OCI-LY7 (cell line): ENCODE results near the gene SDHD. TPM values are rescaled to one million over a fixed set of nuclear protein-coding genes. Genes with fewer than 3 reads are reported as not detected.

Source experiments
- BruUV-seq: library from RNA; stranded (reverse); fragments of 400-500 nt; replicated peaks from 2 replicates; lab custom pipeline; 2021; lab: Mats Ljungman, UMichigan
- CTCF ChIA-PET: fragments of 300-600 bp; sonication (Branson Sonifier 250); formaldehyde crosslinking; loops from one replicate; lab custom pipeline; 2022; ENCODE audit warnings: antibody characterized with exemption; ENCODE audit not compliant: unreplicated experiment; lab: Charles Lee
- POLR2A ChIA-PET: fragments of 300-600 bp; sonication (Branson Sonifier 250); formaldehyde crosslinking; loops from one replicate; lab custom pipeline; 2022; ENCODE audit warnings: antibody characterized with exemption; lab: Charles Lee
- DNase-seq: peaks from one replicate; pipeline ENCODE4 v3.0.0-alpha.2; 2015; ENCODE audit warnings: low spot score
- H2AFZ ChIP-seq: fragments of 200-600 bp; sonication (generic), shearing (Covaris generic); 2 replicates; pipeline ENCODE4 v1.6.1; 2014; ENCODE audit warnings: mild to moderate bottlenecking, antibody characterized with exemption, low read length, moderate library complexity
- H3K27ac ChIP-seq: fragments of 200-600 bp; sonication (generic); 2 replicates; pipeline ENCODE4 v1.5.1; 2014; ENCODE audit warnings: mixed run types, low read depth, mild to moderate bottlenecking, moderate library complexity, low read length, inconsistent platforms; ENCODE audit not compliant: poor library complexity, severe bottlenecking
- H3K36me3 ChIP-seq: fragments of 200-600 bp; sonication (generic); 2 replicates; pipeline ENCODE4 v1.6.1; 2014; ENCODE audit warnings: mild to moderate bottlenecking, antibody characterized with exemption, low read length, moderate library complexity, mixed read lengths; ENCODE audit not compliant: insufficient read depth
- H3K4me1 ChIP-seq: fragments of 200-600 bp; sonication (generic); 2 replicates; pipeline ENCODE4 v1.5.1; 2014; ENCODE audit warnings: mild to moderate bottlenecking, low read length; ENCODE audit not compliant: insufficient read depth, poor library complexity, severe bottlenecking
- H3K4me2 ChIP-seq: fragments of 200-600 bp; sonication (generic); 2 replicates; pipeline ENCODE4 v1.6.1; 2014; ENCODE audit warnings: mild to moderate bottlenecking, low read length
- H3K4me3 ChIP-seq: fragments of 200-600 bp; sonication (generic); 2 replicates; pipeline ENCODE4 v1.5.1; 2014; ENCODE audit warnings: mild to moderate bottlenecking, low read depth, low read length; ENCODE audit not compliant: poor library complexity, severe bottlenecking
- H3K79me2 ChIP-seq: fragments of 200-600 bp; sonication (generic); 2 replicates; pipeline ENCODE4 v1.6.1; 2016; ENCODE audit warnings: low read depth, mild to moderate bottlenecking, low read length, moderate library complexity, mixed read lengths; ENCODE audit not compliant: insufficient read depth
- H3K9me2 ChIP-seq: fragments of 200-600 bp; sonication (generic); 2 replicates; pipeline ENCODE4 v1.6.1; 2016; ENCODE audit warnings: mild to moderate bottlenecking, low read length, mixed read lengths; ENCODE audit not compliant: insufficient read depth
- H3K9me3 ChIP-seq: fragments of 200-600 bp; sonication (generic); 2 replicates; pipeline ENCODE4 v1.6.1; 2014; ENCODE audit warnings: mild to moderate bottlenecking, mixed run types, low read length, mixed read lengths
- H4K20me1 ChIP-seq: fragments of 200-600 bp; sonication (generic); 2 replicates; pipeline ENCODE4 v1.6.1; 2014; ENCODE audit warnings: mild to moderate bottlenecking, antibody characterized with exemption, low read length, moderate library complexity, mixed read lengths; ENCODE audit not compliant: insufficient read depth
- CTCF ChIP-seq: fragments of 200-600 bp; sonication (generic); conservative IDR thresholded peaks from 2 replicates; pipeline ENCODE4 v1.5.1; 2014; ENCODE audit warnings: mild to moderate bottlenecking, antibody characterized with exemption, low read length, moderate library complexity, mixed read lengths
- EZH2phosphoT487 ChIP-seq: fragments of 200-600 bp; sonication (generic); IDR thresholded peaks from 2 replicates; pipeline ENCODE4 v1.6.1; 2018; ENCODE audit warnings: low read depth, borderline replicate concordance, mild to moderate bottlenecking, mixed run types, antibody characterized with exemption, low read length, moderate library complexity, mixed read lengths
- intact Hi-C: fragments of 100-400 bp; cut with micrococcal nuclease; formaldehyde crosslinking; loops from one replicate; pipeline ENCODE4 v1.10.0; 2022; ENCODE audit not compliant: unreplicated experiment
- total RNA-seq, 2 experiments: library from RNA; depleted of rRNA in 1 of 2; stranded (reverse); fragments of >200 nt in 1 of 2; shearing (Covaris generic) in 1 of 2; gene quantifications; 2 replicates each; pipeline ENCODE4 v1.2.3, GENCODE V29; 2014 to 2022

The SDHD gene
- total RNA-seq, 2 experiments from 2014 or later: 58.8 to 77.1 TPM

- CTCF ChIA-PET: interaction anchor here (1.1 kb wide), 1 partner anchor 9 kb away, joined by 5 read pairs; no protein-coding TSS in a partner anchor
- Histone ChIP-seq H3K4me2 (no peak overlapping the region), H3K4me1 (no peaks in the 10 kb centered on the region), H3K79me2 (no peaks in the 10 kb centered on the region), H2AFZ (no peak overlapping the region), H3K9me2 (no peaks in the 10 kb centered on the region), H3K9me3 (no peaks in the 10 kb centered on the region), H4K20me1 (no peaks in the 10 kb centered on the region), H3K27ac (no peak overlapping the region), H3K4me3 (no peak overlapping the region), H3K36me3 (no peaks in the 10 kb centered on the region)
- no peak for DNase-seq
- intact Hi-C loops: no loop called here
- BruUV-seq: no TSS peak
- POLR2A ChIA-PET: interaction anchor here (0.9 to 1.3 kb wide), 3 partner anchors 22 to 47 kb away, joined by 3 to 5 read pairs (median 3); no protein-coding TSS in a partner anchor
- TF ChIP-seq EZH2phosphoT487: no peak
Observed at GRCh38 chr11:112121981-112122615, 35.4 kb downstream of the SDHD start.

DNA sequence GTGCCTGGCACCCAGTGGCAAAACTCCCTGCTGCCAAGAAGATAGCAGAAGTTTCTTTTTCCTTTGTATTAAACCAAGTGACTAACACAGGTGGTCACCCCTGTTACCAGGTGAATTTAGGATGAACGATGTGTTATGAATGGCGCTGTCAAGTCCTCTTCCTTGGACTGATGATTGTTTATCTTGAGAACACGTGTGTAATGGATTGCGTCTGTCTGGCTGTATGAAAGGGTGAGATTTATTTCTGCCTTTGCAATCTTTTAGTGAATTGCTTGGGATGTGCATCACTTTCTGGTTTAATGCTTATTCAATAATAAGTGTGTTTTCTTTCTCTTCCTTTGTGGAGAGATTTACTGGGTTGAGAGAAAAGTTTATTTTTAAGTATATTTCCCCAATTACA is 36.5 kb downstream of the SDHD start:
- no peaks in the 10 kb centered on the region for H4K20me1 ChIP-seq
- H3K79me2 ChIP-seq: no peaks in the 10 kb centered on the region
- ChIA-PET POLR2A (no interaction called here), CTCF (no interaction called here)
- no peaks in the 10 kb centered on the region for H3K9me2 ChIP-seq
- intact Hi-C loops: no loop called here
- no peak overlapping the region for H3K4me3 ChIP-seq
- no peak overlapping the region for H3K27ac ChIP-seq
- no TSS peak for BruUV-seq
- H3K4me1 ChIP-seq: no peaks in the 10 kb centered on the region
- DNase-seq: no peak
- H2AFZ ChIP-seq: no peak overlapping the region
- H3K4me2 ChIP-seq: no peak overlapping the region
- H3K36me3 ChIP-seq: no peaks in the 10 kb centered on the region
- no peak for TF ChIP-seq CTCF
- TF ChIP-seq EZH2phosphoT487: no peak
- no peaks in the 10 kb centered on the region for H3K9me3 ChIP-seq

DNA sequence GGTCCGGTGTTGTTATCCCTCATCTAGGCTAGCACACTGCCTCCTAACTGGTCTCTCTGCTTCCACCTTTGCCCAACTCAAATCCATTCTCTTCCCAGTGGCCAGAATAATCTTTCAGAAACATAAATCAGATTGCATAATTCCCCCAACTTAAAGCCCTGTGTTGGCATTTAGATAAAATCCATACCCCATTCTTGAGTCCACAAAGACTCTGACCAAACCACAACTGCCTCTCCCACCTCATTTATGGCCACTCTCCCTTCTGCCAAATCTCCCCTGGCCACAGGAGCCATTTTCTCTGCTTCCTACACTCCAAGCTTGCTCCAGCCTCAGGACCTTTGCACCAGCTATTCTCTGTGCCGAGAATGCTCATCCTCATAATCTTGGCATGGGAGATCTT is 40.4 kb downstream of the SDHD start:
- no peak overlapping the region for H3K4me2 ChIP-seq
- ChIA-PET CTCF (no interaction called here), POLR2A (interaction anchor here (0.8 to 1.0 kb wide), 2 partner anchors 12 to 126 kb away, joined by 3 read pairs; no protein-coding TSS in a partner anchor)
- no peaks in the 10 kb centered on the region for H3K9me2 ChIP-seq
- no peaks in the 10 kb centered on the region for H3K36me3 ChIP-seq
- H3K4me1 ChIP-seq: no peaks in the 10 kb centered on the region
- no peak overlapping the region for H3K27ac ChIP-seq
- no peaks in the 10 kb centered on the region for H3K79me2 ChIP-seq
- no peak overlapping the region for H3K4me3 ChIP-seq
- no peaks in the 10 kb centered on the region for H4K20me1 ChIP-seq
- TF ChIP-seq CTCF (no peak), EZH2phosphoT487 (no peak)
- H2AFZ ChIP-seq: no peak overlapping the region
- intact Hi-C loops: no loop called here
- BruUV-seq: no TSS peak
- DNase-seq: no peak
- no peaks in the 10 kb centered on the region for H3K9me3 ChIP-seq
